HG03135 (cell line): Measurements from ENCODE around the gene TMEM107.

ENCODE experiments used
- ATAC-seq: cut with Tn5 transposase; IDR thresholded peaks from one replicate; pipeline ENCODE4 v1.9.1; 2021; ENCODE audit warnings: mild to moderate bottlenecking, moderate library complexity; ENCODE audit not compliant: unreplicated experiment

TMEM107 gene

GRCh38 chr17:8151641-8152111, 24.5 kb downstream of the TMEM107 start:
- no peak for ATAC-seq

- ATAC-seq, result peak; percentile 43
Measured at GRCh38 chr17:8151120-8151640, 25.0 kb downstream of the TMEM107 start.

GRCh38 chr17:8150194-8151119, 25.7 kb downstream of the TMEM107 start:
- ATAC-seq, result no peak

GRCh38 chr17:8149419-8150193, 26.6 kb downstream of the TMEM107 start:
- ATAC-seq, result no peak

- no peak for ATAC-seq
Measured at GRCh38 chr17:8148560-8148959, 27.6 kb downstream of the TMEM107 start.

GRCh38 chr17:8147805-8148404, 28.3 kb downstream of the TMEM107 start:
- no peak for ATAC-seq

GRCh38 chr17:8147141-8147804, 28.9 kb downstream of the TMEM107 start:
- ATAC-seq, result no peak

- ATAC-seq, result no peak
Measured at GRCh38 chr17:8146381-8147140, 29.6 kb downstream of the TMEM107 start.

GRCh38 chr17:8145811-8146210, 30.4 kb downstream of the TMEM107 start:
- ATAC-seq, result no peak

GRCh38 chr17:8144401-8145231, 31.6 kb downstream of the TMEM107 start:
- ATAC-seq, result no peak

- ATAC-seq, result no peak
Measured at GRCh38 chr17:8143581-8144400, 32.4 kb downstream of the TMEM107 start.

GRCh38 chr17:8142887-8143580, 33.1 kb downstream of the TMEM107 start:
- ATAC-seq, result no peak

GRCh38 chr17:8142158-8142886, 33.9 kb downstream of the TMEM107 start:
- no peak for ATAC-seq

GRCh38 chr17:8141741-8142140, 34.4 kb downstream of the TMEM107 start:
- ATAC-seq, result no peak

- ATAC-seq, result no peak
Measured at GRCh38 chr17:8141045-8141444, 35.1 kb downstream of the TMEM107 start.

GRCh38 chr17:8140065-8141029, 35.8 kb downstream of the TMEM107 start:
- no peak for ATAC-seq
